ENCODE data around the gene TAS2R40.
"Not testable (repeated sequence)": the region's sequence is repeated elsewhere in the genome, so short reads cannot be mapped to it uniquely, and the experiment has no call there.

The TAS2R40 gene

DNA sequence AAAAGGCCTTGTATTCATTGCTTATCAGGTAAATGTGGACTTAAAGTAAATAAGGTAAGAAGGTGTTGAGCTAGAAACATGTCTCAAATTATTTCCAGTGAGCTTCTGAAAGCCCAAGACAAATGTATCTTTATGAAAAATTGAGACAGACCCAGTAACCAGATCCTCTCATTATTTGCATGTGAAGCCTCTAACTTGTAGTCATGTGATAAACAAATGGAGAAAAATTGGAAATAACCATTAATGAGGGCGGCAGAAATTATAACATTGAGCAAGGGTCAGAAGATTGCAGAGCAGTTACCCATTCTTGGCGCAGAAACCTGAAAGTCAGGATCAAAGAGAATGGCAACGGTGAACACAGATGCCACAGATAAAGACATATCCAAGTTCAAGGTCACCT, at the start of gene TAS2R40:
Gene TAS2R40, plus strand, starts transcription at position 301 of the 400 bp plus-strand sequence. Its CDS starts 42 bp downstream, at position 343.
- no peak for DNase-seq (ENCODE audit: low read depth in 2 of 2)

DNA sequence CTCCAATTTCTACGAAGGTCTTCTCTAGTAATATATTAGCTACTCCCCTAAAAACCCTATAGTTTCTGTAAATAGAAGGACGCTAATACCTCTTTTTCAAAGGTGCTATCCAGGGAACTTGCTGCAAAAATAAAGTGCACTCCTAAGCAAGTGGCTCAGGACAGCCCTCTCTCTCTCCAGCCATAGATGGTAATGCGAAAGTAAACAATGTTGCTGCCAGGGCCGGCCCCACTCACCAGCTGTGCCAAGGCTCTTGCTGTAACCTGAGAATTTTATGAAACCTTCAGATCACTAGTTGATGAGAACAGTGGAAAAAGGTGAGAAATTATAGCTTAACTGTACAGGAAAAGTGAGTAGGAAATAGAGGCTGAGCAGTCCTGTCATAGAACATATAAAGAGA, 49.5 kb upstream of the TAS2R40 start:
- no peak for DNase-seq (ENCODE audit: low read depth in 2 of 2)

DNA sequence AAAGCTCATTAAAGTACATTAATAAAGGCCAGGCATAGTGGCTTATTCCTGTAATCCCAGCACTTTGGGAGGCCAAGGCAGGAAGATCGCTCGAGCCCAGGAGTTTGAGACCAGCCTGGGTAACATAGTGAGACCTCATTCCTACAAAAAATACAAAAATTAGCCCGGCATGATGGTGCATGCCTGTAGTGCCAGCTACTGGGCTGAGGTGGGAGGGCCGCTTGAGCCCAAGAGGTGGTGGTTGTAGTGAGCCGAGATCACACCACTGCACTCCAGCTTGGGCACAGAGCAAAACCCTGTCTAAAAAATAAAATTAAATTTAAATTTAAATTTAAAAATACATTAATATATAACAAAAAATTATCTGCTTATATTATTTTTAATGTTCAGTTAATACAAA, 45.7 kb upstream of the TAS2R40 start:
- DNase-seq (ENCODE audit: low read depth in 2 of 2) = no peak

DNA sequence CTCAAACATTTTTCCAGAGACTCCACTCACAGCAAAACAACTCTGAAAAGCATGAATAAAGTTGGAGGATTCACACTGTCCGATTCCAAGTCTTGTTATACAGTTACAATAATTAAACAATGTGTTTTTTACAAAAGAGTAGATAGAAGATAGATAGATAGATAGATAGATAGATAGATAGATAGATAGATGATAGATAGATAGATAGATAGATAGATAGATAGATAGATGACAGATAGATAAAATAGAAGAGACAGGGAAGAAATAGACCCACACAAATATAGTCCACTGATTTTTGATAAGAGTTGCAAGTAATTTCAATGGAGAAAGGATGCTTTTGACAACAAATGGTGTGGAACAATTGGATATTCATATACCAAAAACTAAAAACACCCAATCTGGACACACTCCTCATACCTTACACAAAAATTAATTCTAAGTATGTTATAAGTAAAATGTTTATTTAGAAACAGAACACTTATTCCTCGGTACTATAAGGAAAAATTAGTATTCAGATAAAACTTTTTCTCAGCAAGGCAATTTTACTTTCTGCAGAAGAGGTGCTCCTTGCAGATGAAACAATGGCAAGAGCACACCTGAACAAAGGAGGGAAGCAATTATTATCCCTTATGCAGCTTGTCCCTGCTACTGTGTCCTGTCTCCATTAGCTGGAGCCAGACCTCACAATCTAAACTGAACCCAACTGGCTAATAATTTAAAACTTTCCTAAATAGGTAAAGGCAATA, 44.3 kb upstream of the TAS2R40 start:
- no peak for DNase-seq (ENCODE audit: low read depth in 2 of 2)

DNA sequence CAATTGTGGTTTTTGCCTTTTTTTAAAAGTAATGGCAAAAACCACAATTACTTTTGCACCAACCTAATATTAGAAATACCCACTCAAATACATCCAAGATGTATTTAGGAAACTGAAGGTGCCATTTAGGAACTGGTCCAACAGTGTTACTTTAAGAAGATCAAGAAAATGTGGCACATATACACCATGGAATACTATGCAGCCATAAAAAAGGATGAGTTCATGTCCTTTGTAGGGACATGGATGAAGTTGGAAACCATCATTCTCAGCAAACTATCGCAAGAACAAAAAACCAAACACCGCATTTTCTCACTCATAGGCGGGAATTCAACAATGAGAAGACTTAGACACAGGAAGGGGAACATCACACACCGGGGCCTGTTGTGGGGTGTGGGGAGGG, 41.1 kb upstream of the TAS2R40 start:
- DNase-seq (ENCODE audit: low read depth in 2 of 2) = not testable (repeated sequence)

DNA sequence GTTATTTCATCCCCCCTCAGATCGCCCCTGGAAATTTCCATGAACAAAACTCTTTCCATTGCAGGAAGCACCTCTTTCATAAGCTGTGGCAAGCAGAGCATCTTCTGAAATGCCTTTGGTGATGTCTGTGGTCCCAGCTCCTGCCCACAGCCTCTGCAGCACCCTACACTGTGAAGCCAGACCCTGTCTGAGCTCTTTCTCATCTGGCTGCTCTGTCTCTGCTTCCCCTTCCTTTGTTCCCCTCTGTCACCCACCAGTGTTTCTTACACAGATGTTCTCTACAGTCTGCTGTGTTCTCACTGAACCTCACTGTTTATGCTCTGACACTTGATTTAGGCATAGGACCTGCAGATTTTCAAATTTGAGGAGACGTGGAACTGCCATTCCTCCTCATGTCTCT, 40.5 kb upstream of the TAS2R40 start:
- no peak for DNase-seq (ENCODE audit: low read depth in 2 of 2)

DNA sequence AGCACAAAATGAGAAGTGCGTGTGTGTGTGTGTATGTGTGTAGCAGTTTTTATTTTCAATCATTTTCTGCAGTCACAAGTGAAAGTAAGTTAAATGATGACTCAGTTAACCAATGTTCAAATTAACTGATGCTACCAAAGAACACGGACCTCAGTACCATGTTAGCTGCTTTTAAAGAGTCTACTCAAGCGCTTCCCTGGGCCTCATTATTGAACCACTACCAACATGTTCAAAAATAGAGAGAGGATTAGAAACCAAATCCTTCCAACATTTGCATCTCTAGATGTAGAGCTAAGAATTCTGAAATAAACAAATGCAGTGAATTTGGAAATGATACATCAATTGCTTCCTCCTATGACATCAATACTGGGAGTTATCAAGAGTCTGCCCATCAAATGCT, 38.8 kb upstream of the TAS2R40 start, which contains the start of gene TAS2R39:
Gene TAS2R39, plus strand, starts transcription at position 396 of the 400 bp plus-strand sequence. Its CDS starts 0 bp downstream, at position 396.
- DNase-seq (ENCODE audit: low read depth in 2 of 2) = no peak

DNA sequence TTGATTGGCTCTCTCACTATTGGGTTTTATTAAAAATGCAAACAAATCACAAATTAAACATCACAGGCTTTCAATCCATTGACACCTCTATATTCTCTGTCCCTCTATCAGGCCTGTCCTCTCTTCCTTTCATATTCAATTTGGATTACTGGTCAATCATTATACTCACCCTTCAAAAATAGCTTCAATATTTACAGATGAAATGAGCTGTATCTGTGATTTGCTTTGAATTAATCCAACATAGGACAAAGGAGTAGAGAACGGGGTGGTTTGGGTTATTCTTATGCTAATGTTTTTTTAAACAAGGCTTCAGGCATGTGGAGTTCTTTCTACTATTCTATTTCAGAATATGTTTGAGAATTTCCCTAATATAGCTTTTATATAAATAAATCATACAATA, 36.3 kb upstream of the TAS2R40 start:
- no peak for DNase-seq (ENCODE audit: low read depth in 2 of 2)

DNA sequence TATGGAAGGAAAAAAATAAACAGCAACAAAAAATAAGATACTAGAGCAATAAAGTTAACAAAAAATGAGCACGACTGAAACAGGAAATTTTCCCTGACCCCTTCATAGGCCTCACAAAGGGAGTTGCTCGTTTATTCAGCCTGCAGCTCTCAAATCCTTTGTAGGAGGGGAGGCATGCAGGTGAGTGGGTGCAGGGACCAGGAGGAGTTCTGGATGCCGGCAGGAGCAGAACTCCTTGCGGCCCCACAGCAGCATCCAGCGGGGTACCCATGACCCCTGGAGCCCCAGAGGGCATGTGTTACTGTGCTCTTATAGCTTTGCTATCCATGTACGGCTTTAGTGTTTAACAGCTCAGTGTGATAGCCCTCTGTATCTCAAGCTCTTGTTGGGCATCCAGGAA, 32.8 kb upstream of the TAS2R40 start:
- DNase-seq (ENCODE audit: low read depth in 2 of 2) = no peak

DNA sequence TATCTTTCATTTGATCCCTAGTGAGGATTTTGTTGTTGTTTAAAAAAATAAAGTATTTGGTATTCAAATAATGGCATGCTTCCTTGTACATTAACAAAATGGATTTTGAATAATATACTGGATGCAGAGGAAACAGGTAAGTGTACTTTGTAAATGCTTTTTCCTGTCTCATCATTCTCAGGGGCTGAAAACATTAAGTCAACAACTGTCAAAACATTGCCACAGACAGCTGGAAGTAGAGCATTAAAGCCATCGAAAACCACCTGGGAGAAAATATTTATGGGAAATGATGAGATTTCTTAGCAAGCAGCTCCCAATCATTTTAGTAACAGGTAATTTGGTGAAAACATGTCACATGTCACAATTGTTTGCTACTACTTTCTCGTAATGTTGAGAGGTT, 28.0 kb upstream of the TAS2R40 start:
- DNase-seq (ENCODE audit: low read depth in 2 of 2) = no peak

DNA sequence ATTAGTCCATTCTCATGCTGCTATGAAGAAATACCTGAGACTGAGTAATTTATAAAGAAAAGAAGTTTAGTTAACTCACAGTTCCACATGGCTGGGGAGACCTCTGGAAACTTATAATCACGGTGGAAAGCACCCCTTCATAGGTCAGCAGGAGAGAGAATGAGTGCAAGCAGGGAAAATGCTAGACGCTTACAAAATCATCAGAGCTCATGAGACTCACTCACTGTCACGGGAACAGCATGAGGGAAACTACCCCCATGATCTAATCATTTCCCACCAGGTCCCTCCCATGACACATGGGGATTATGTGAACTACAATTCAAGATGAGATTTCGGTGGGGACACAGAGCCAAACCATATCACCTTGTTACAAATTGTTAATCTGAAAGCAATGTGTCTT, 22.8 kb upstream of the TAS2R40 start:
- no peak for DNase-seq (ENCODE audit: low read depth in 2 of 2)

DNA sequence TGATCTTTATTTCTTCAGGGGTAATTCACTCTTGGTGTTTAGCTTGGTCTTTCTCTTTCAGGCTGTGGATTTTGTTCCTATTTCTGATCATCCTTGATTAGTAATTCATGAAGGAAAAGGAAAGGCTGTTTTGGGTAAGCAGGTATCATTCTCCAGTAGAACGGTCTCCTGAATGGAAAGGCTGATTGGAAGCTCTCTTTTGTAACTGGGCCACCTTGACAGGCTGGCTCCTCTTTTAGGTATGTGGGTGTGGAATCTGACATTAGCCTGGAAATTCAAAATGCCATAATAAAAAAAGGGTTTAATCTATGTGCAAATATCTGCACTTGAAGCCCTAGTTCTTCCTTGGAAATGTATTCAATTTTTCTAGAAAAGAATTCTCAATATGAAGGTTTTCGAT, 19.7 kb upstream of the TAS2R40 start:
- DNase-seq (ENCODE audit: low read depth in 2 of 2) = no peak

DNA sequence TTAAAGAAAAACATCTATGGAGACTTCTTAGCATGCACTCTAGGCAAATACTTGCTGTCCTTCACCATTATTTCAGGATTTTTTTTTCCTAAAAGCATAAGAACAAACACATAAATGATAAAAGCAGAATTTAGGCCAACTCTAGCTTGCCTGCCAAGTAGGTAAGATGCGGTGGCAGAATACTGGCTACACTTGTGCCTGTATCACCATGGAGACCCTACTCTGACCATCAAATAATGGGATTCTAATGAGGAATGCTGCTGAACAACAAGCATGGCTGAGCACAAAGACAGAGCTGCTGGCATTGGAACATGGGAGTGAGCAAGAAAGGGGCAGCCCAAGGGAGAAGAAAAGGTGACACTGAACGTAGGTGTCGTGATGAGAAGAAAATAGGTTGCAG, 18.5 kb upstream of the TAS2R40 start:
- DNase-seq (ENCODE audit: low read depth in 2 of 2) = no peak

DNA sequence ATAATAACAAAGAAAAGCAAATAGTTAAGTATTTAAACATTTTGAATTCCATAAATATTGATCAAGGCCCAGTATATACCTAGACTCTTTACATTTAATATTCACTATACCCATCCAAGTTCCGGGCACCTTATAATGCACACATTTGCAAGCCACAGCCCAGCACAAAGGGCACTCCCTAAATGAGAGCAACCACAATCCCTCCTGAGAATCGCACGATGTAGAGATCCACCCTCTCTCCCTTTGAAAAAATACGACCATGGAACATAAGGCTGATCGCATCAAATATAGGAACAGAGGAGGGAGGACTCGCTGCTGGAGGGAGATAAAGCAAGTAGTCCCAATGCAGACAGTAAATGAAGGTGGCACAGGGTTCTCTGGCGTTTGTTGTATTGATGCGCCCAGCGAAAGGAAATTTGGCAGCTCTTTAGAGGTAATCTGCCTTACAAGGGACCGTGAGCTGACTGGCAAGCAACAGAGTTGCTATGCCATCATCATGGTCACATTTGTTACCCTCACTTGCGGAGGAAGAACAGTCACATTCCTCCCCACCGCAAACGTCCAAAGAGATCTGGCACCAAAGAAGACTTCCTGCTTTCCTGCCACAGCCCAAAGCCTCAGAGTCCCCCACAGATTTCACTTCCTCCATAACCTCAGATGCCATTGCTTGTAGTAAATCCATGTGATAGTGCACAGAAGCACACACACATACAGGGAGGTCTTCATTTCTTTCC, 16.1 kb upstream of the TAS2R40 start:
- DNase-seq (ENCODE audit: low read depth in 2 of 2) = peak; percentile 3

DNA sequence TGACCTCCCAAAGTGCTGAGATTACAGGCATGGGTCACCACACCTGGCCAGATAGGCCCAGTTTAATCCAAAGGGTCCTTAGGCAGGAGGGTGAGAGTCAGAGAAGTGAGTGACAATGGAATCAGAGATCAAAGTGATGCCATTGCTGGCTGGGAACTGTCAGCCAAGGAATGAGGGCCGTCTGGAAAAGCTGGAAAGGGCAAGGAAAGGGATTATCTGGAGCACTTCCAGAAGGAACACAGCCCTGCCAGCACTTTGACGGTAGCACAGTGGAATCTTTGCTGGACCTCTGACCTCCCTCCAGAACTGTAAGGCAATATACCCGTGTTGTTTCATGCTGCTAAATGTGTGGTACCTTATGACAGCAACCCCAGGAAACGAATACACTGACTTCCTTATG, 11.3 kb upstream of the TAS2R40 start:
- no peak for DNase-seq (ENCODE audit: low read depth in 2 of 2)

DNA sequence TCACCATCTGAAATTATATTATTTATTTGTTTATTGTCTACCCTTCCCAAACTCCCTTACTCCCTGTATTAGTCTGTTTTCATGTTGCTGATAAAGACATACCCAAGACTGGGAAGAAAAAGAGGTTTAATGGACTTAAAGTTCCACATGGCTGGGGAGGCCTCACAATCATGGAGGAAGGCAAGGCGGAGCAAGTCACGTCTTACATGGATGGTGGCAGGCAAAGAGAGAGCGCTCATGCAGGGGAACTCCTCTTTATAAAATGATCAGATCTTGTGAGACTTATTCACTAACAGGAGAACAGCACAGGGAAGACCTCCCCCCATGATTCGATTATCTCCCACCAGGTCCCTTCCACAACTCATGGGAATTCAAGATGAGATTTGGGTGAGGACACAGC, 8.4 kb upstream of the TAS2R40 start:
- DNase-seq (ENCODE audit: low read depth in 2 of 2) = not testable (repeated sequence)

DNA sequence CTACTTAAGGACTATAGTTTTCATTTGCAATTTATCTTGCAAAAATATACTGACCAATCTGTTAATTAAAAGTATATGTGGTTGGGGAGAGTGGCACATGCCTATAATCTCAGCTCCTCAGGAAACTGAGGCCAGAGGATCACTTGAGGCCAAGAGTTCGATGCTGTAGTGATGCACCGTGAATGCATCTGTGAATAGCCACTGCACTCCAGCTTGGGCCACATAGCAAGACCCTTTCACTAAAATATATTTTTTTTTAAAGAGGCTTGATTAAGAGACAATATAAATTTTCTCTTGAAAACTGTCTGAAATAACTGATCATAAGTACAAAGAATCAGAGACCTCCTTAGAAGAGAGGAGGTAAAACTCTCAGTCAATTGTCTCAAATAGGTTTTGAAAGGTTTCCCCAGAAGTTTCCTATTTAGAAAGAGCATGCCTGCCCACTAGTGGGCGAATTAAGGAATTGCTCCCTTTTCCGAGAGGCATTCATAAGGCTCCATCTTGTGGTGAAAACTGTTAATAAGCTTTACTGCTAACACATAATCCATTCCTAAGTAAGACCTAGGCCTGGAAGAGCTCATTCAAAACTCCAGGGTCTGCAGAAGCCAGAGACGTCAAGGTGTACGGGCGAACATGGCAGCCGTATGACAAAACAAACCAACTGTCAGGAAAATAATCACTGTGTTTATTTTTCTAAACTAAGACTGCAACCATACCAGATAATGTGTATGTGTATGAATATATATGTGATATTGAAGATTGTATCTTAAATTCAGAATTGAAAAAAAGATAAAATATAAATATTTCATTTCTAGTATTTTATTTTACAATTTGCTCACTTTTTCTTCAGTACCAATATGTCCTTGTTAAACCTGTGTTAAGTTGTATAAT, 6.8 kb upstream of the TAS2R40 start:
- peak; percentile 25 to 26 for DNase-seq (ENCODE audit: low read depth in 2 of 2)

DNA sequence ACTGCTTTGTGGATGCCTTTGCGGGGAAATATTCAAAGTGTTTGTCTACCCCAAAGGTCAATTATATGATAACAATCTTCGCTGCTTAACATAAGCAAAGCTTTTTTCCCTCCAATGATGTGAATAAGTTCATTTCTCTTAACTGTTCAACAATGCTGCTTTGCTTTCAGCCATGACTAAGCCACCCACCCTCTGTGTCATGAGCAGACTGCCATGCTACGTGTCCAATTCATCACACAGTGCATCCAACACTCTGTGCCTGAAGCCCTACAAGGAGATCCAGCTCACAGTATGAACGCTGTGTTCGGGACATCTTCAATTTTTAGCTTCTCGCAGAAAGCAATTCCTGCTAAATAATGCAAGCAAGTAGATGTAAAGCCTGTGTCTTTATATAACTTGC, 5.7 kb upstream of the TAS2R40 start:
- DNase-seq (ENCODE audit: low read depth in 2 of 2) = no peak

DNA sequence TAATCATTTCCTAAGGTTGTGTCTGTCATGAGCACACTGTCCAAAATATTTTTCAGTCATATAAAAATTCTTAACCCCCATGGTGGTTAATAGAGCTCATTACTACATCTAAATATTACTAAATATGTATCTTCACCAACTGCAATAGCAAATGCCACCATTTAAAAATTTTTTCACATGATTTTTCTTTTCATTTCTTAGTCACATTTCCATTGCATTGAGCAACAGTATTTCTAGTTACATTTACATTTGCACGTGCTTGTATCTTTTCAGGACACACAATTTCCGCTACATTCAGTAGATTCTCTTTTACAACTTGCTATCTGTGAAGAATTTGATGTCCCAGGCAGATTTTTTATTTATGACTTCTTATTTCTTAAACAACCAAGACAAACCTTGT, 5.2 kb upstream of the TAS2R40 start:
- no peak for DNase-seq (ENCODE audit: low read depth in 2 of 2)

DNA sequence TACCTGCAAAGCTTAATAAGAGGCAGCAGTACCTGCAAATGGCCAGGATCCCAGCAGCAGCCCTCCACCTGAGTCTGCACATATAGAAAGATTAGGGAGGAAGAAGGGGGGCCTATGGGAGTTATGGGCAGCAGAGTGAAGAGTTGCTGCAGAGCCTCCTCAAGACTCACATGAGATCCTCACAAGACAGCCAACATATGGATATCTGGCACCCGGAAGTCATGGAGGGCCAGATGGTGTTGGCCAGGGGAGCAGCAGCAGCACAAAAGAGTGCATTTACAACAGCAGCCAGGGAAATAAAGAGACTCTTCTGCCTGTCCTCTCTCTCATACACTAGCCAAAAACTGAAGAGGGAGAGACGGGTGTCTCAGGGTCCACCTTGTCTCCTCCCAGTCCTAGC, 4.0 kb upstream of the TAS2R40 start:
- DNase-seq (ENCODE audit: low read depth in 2 of 2) = no peak

DNA sequence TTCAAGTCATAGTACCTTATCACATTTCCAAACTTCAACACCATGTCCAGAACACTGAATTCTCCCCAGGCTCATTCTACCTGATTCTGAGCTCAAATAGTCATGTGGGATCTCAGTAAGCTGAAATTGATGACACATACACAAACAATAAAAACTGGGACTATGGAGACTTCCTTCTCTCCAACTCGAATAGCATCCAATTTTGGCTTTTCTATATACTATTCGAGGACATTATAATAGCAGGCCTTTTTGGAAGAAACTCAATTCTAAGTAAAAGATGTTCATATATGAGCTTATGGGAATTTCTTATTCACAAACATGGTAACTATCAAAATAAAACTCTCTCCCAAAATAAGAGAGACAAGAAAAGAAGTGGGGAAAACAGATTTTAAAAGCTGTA, 551 bp upstream of the TAS2R40 start:
- DNase-seq (ENCODE audit: low read depth in 2 of 2) = no peak

DNA sequence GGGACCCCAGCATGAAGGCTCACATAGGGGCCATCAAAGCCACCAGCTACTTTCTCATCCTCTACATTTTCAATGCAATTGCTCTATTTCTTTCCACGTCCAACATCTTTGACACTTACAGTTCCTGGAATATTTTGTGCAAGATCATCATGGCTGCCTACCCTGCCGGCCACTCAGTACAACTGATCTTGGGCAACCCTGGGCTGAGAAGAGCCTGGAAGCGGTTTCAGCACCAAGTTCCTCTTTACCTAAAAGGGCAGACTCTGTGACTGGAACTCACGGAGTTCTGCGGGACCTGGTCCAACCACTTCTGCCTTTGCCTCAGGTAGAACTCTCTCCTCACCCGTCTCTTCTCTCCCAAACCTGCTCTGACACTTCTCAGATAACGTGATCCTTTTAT, 945 bp downstream of the TAS2R40 start:
- no peak for DNase-seq (ENCODE audit: low read depth in 2 of 2)
